GM12878 (cell line): ENCODE measurements around the gene ABR.

ENCODE experiments used
- POLR2A ChIP-seq: IDR thresholded peaks from 2 replicates; pipeline ENCODE4 v1.6.1; 2011; ENCODE audit warnings: low read depth, mild to moderate bottlenecking, low read length
- ZSCAN29 ChIP-seq: fragments of 450-650 bp; IDR thresholded peaks from 2 replicates; pipeline ENCODE4 v1.6.1; 2017; ENCODE audit warnings: mild to moderate bottlenecking, moderate library complexity
- TF ChIP-seq, protein P1 (sequence below), 3 experiments: IDR thresholded peaks in 2 of 3; conservative IDR thresholded peaks in 1 of 3; 2 replicates each; pipeline ENCODE4 v1.5.1; 2011; ENCODE audit warnings: low read depth in 3 of 3, low read length in 3 of 3, mild to moderate bottlenecking in 3 of 3, control low read depth in 2 of 3, moderate library complexity in 2 of 3, inconsistent platforms in 1 of 3, mixed read lengths in 1 of 3; ENCODE audit not compliant: control insufficient read depth in 2 of 3, insufficient read depth in 1 of 3; ENCODE audit errors: extremely low read depth in 1 of 3

DNA sequence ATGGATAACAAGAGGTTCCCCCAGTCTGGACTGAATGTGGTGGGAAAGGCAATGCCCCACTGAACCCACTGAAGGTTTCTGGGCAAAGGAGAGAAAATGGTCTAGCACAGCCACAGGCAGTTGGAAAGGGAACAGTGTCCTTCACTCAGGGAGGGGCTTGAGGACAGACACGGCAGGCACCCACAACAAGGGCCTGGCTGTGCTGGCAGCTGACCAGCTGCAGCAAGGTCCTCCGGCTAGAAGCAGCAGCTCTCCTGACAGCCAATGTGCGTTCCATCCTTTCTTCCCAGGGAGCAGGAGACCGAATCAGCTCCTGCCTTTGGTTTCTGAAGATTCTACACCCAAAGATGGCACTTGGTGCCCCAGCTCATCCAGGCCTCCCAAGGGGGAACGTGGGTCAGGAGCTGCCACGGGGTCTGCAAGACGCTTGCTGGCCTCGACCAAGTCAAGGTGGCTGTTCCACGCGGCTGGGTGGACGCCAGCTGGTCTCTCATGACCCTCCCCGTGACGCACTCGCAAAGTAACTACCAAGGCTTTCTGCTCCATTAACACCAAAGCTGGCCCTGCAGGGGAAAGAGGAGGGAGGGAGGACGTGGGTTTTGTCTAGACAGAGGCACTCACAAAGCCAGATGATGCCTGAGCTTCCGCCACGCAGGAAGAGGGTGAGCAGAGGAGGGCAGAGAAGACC is 11.1 kb downstream of the ABR start:
- TF ChIP-seq, protein P1, sequence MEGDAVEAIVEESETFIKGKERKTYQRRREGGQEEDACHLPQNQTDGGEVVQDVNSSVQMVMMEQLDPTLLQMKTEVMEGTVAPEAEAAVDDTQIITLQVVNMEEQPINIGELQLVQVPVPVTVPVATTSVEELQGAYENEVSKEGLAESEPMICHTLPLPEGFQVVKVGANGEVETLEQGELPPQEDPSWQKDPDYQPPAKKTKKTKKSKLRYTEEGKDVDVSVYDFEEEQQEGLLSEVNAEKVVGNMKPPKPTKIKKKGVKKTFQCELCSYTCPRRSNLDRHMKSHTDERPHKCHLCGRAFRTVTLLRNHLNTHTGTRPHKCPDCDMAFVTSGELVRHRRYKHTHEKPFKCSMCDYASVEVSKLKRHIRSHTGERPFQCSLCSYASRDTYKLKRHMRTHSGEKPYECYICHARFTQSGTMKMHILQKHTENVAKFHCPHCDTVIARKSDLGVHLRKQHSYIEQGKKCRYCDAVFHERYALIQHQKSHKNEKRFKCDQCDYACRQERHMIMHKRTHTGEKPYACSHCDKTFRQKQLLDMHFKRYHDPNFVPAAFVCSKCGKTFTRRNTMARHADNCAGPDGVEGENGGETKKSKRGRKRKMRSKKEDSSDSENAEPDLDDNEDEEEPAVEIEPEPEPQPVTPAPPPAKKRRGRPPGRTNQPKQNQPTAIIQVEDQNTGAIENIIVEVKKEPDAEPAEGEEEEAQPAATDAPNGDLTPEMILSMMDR (IDR thresholded peaks at IDR 0.05 in 2 of 3, conservative IDR thresholded peaks at IDR 0.05 in 1 of 3; ENCODE audit: control insufficient read depth in 2 of 3, extremely low read depth in 1 of 3, insufficient read depth in 1 of 3, low read depth in 3 of 3, low read length in 3 of 3): no peak
- TF ChIP-seq POLR2A: 0 out of 2 replicates have a peak, but pooled peaks have one; percentile 21
- no peak for TF ChIP-seq ZSCAN29
